CD1c-positive myeloid dendritic cell (primary cell): Measurements from ENCODE around the gene IL25.
A peak's percentile ranks its signal among the peaks of the same experiment; 100 is the strongest.
"Not testable (repeated sequence)": the region's sequence is repeated elsewhere in the genome, so short reads cannot be mapped to it uniquely, and the experiment has no call there.

Source experiments
- DNase-seq: peaks from one replicate; pipeline ENCODE4 v3.0.0-alpha.2; 2016; ENCODE audit errors: extremely low spot score

Gene IL25

DNA sequence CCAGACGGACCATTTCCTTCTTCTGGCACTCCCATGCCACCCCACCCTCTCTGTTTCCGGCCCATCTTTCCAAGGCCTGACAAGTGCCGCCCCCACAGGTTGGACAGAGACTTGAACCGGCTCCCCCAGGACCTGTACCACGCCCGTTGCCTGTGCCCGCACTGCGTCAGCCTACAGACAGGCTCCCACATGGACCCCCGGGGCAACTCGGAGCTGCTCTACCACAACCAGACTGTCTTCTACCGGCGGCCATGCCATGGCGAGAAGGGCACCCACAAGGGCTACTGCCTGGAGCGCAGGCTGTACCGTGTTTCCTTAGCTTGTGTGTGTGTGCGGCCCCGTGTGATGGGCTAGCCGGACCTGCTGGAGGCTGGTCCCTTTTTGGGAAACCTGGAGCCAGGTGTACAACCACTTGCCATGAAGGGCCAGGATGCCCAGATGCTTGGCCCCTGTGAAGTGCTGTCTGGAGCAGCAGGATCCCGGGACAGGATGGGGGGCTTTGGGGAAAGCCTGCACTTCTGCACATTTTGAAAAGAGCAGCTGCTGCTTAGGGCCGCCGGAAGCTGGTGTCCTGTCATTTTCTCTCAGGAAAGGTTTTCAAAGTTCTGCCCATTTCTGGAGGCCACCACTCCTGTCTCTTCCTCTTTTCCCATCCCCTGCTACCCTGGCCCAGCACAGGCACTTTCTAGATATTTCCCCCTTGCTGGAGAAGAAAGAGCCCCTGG is 3.1 kb downstream of the IL25 start:
- no peak for DNase-seq

DNA sequence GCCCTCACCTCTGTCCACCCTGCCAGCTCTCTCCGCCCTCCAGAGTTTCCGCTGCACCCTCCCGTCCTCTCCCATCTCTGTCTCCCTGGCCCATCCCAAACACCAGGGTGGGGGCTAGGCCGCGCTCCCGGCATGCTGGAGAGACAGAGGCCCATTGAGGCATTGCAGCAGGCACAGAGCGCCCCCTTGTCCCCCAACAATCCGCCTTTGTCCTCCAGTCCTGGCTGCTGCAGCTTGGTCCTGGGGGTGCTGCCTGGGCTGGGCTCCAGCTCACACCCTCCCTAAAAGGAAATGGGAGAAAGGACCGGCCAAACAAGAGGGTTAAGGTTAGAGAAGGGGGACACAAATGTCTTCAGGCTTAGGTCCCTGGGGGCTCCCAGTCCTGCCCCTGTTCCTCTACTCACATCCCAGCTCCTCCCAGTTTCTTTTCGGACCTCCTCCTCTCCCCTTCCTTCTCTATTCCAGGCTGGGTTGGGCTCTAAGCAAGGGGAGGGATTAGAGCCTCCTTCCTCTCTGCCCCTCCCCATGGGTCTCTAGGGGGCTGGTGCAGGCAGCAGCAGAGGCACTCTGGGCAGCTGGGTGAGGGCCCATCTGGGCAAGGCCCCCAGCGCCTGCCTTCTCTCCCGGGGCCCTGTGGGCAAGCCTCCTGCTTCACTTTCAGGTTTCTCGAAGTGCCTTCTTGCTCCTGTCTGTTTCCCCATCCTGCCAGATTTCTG is 4.0 kb downstream of the IL25 start, which contains the start of gene CMTM5:
Gene CMTM5 (plus strand): TSS at position 565 of the 716 bp plus-strand sequence. CDS start 206 bp downstream, outside the sequence.
- DNase-seq = no peak

DNA sequence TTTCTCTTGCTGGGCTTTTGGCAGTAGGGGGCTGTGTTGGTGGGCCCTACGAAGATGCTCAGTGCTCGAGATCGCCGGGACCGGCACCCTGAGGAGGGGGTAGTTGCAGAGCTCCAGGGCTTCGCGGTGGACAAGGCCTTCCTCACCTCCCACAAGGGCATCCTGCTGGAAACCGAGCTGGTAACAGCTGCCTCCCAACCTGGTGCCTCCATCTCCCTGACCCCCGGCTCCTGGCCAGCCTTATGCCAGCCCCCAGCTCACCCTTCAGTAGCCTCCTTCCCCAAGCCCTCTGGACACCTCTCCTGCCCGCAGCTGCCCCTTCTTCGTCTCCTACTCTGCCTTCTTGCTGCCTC is 4.6 kb downstream of the IL25 start:
- no peak for DNase-seq

DNA sequence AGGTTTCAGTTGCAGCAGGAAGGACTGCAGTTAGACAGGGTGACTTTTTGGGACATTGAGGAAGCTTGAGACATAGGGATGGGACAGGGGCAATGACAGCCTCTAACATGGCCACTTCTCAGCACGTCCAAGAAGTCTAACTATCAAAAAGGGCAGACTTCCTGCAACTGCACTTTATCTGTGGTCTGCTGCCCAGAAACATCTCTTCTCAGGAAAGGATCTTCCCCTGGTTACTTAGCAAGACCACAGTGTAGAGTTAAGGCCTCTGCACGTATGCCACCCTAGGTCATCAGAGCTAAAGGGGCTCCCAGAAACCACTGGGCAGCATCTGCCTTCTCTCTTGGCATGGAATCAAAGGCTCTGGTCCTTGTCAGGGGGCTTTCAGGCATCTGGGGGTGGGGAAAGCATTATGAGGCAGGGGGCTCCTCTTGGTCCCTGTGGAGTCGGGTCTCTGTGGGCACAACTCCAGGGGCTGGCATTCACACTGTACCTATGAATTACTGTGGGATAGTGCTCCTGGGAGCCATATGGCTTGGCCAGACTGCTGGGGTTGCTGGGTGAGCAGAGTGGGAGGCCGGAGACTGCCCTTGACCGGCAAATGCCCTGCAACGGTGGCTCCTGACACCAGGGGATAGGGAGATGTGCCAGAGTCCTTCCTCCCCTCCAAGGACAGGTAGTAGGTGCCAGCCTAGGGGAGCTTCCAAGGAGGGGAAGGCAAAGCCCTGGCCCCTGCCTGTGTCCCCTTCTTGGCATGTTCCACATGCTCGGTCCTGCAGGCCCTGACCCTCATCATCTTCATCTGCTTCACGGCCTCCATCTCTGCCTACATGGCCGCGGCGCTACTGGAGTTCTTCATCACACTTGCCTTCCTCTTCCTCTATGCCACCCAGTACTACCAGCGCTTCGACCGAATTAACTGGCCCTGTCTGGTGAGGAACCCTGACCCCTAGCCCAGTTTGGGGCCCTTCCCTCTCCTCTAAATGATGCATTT is 5.3 kb downstream of the IL25 start:
- no peak for DNase-seq

DNA sequence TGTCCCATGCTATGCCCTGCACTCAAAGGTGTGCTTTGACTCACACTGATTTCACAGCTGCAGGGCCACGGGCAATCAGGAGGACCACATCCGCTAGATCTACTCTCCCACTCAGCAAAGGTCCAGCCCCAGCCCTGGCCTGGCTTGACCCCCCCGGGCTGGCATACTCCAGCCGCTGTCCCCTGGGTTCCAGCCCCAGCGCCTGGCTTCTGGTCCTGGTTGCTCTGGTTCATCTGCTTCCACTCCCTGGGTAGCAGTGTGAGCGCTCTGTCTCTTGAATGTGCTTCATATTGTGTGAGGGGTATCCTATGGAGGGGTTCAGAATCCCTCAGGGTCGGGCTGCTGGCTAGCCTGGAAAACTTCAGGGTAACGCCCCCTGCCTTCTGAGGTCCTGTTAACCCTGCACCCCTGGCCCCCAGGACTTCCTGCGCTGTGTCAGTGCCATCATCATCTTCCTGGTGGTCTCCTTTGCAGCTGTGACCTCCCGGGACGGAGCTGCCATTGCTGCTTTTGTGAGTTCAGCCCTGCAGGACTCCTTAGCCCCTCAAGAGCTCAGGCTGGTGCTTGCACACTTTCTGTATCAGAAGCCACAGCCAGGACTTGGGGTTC is 6.1 kb downstream of the IL25 start:
- no peak for DNase-seq

DNA sequence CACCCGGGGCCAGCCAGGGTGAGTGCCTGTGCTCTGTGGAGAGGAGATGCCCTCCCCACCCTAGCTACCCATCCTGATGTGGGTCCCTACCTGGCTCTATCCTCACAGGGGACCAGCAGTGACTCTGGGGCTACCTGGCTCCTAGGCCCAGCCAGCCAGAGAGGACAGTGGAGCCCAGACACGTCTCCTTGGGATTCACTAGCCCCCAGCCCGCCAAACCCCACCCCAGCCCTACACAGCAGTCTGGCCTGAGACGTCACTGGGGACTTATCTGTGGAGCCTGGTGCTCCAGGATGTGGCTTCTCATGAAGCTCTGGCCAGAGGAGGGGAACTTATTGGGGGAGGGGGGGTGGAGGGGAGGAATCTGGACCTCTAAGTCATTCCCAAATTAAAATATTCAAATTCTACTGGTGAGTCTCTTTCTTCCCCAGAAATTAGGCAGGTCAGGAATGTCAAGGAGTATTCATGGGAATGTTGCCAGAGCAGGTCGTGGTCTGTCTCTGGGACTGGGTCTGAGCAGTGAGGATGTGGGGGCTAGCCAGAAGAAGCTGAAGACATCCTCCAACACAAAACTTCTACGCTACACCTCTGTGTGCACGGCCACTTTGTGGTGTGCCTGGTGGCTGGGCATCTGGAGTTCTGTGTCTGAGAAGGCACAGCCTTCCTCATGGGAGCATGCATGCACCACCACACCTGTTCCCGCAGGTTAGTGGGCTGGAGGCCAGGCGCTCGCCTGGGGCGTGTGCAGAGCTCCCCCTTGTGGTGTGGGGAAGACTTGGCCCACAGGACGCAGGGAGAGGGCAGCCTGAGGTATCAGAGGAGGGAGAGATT is 7.0 kb downstream of the IL25 start:
- peak; percentile 55 for DNase-seq

DNA sequence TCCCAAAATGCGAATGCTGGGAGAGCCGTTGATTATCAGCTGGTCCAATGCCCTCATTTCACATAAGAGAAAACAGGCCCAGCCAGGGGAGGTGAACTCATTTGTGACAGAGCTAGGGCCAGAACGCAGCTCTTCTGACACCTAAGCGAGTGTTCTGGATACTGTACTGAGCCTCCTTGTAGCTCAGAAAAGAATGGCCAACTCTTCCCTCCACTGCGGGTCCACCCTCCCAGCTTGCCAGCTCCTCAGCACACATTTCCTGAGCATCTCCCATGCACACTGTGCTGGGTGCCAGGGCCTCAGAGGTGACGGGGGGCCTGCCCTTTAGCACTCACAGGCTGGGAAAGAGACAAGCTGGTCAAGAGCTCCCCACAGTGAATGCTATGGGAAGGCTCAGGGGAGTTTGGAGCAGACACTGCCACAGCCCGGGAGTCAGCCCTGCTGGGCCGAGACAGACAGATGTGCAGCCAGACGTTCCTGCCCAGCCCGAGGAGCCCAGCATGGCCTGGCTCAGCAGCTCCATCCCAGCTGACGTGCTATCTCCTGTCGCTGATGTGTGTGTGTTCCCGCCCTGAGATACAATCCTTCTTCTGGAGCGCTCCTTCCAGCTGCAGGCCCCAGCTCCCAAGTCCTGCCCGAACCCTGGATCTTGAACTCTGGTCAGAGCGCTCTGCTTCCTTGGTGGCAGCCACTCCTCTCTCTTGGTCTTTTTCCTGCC is 7.7 kb downstream of the IL25 start:
- DNase-seq = no peak

DNA sequence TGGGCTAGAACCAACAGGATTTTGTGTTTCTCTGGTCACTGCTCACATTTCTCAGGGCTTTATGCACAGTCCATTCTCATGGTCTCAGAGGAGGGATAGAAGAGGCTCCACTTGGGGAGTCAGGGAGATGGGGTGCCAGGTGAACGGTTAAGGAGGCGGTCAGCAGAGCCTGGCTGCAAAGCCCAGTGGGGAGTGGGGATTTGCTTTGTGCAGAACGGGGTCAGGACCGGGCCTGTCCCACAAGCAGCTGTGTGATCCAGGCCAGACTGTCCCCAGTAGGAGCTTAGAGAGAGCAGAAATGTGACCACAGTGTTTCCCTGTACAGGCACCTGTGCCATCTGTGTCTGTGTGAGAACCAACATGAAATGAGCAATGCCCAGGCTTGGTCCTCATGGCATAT is 8.4 kb downstream of the IL25 start:
- DNase-seq = no peak

DNA sequence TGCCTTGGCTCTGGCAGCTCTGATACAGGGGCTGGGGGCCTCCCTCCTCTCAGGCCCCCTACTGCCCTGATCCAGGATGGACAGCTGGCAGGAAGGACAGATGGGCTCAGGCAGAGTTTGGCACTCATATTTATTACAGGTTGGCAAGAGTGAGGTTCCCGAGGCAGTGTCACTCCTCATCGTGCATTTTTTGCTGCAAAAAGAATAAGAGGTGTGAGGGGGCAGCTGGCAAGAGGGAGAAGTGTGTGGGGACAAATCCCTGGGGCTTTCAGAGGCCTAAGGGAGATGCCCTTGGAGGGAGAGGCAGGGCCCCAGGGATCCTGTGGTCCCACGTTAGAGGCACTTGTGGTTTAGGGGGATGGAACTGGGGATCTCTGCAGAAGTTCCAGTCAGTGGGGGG is 9.3 kb downstream of the IL25 start:
- no peak for DNase-seq

DNA sequence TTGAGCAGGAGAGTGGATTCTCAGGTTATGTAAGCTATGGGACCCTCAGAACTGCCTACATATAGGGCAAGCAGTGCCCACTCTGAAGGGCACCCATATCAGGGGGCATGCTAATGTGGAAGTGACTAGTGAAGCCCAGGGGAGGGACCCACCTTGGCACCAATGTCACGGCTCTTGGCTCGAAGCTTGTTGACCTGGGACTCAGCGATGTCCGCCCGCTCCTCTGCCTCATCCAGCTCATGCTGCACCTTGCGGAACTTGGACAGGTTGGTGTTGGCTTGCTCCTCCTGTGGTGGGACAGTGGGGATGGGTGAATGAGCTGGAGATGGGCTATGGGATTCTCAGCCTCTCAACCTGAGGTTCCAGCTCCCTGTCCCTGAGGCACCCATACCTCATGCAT is 9.7 kb downstream of the IL25 start:
- no peak for DNase-seq

DNA sequence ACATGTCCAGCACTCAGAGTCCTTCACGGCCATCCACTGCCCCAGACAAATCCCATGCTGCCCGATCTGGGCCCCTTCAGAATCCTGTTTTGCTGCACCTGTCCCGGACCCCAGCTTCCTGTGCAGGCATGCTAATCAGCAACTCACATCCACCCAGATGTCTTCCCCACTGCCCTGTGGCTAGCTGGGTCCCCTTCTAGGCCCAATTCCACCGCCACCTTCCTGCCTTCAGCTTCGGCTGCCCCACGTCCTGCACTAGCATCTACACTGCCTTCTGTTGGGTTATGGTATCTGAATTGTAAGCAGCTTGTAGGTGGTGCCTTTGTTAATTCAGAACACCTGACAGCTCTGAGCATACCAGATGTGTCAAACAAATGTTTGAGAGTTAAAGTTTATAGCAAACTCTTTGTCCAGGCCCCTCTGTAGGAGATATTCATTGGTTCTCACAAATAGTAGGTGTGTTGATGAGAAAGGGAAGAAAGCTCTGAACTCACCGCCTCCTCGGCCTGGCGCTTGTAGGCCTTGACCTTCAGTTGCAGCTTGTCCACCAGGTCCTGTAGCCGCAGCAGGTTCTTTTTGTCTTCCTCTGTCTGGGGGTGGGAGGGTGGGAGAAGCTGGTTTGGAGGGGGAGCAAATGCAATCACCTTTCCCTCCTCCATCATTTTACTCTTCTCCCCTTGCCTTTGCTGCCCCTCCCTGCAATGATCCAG is 10.3 kb downstream of the IL25 start:
- DNase-seq = no peak

DNA sequence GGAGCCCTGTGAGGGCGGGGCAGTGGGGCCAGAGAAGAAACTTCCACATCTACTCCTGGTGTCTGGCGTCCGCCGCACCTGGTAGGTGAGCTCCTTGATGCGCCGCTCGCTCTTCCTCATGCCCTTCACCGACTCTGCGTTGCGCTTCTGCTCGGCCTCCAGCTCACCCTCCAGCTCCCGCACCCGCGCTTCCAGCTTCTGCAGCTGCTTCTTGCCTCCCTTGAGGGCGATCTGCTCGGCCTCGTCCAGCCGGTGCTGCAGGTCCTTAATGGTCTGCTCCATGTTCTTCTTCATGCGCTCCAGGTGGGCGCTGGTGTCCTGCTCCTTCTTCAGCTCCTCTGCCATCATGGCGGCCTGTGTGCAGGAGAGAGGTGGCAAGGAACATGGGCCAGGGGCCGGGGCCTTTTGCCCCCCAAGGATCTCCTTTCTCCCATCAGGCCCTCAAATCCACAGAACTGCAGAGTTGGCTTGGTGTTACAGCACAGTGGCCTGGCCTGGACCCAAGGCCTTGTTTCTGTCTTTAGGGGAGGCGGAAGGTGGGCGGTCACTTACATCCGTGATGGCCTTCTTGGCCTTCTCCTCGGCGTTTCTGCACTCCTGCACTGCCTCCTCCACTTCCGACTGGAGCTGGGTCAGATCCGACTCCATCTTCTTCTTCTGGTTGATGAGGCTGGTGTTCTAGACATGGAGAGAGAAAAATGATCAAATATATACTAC is 11.9 kb downstream of the IL25 start:
- no peak for DNase-seq

DNA sequence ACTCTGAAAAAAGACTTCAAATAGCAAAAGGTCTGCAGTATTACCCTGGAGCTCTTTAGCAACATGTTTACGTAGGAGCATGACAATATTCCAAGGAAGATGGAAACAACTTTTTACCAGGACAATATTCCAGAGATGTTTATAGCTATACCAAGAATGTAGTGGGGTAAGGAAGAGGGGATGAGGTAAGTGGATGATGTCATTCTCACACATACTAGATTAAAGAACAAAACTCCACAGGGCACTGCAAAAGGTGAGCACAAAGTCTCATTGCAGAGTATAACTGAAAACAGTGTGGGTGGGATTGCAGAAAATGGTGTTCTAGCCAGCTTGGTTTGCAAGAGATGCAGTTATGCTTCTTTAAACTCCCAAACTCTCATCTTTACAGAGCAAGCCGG is 12.6 kb downstream of the IL25 start:
- no peak for DNase-seq

DNA sequence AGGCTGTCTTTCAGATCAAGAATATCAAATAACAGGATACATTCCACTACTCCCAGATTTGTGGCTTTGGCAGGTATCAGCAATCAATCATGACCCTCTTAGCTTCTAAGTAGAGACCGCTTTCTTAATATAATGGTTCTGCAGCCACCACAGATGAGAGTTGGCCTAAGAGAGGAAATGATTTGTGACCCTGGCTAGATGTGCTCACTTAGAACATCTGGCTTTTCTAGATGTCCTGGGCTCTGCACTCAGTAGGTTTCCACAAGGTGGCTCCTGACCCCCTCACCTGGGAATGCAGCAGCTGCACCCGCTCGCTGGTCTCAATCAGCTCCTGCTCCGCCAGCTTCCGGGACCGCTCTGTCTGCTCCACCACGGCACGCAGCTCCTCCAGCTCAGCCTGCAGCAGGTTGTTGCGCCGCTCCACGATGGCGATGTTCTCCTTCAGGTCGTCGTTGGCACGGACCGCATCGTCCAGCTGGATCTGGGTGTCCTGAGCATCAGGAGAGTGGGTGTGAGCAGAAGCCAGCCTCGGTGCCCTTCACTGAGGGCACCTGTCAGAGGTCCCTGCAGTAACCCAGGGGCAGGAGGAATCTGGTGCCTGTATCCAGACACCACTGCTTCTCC is 13.1 kb downstream of the IL25 start:
- DNase-seq = no peak

DNA sequence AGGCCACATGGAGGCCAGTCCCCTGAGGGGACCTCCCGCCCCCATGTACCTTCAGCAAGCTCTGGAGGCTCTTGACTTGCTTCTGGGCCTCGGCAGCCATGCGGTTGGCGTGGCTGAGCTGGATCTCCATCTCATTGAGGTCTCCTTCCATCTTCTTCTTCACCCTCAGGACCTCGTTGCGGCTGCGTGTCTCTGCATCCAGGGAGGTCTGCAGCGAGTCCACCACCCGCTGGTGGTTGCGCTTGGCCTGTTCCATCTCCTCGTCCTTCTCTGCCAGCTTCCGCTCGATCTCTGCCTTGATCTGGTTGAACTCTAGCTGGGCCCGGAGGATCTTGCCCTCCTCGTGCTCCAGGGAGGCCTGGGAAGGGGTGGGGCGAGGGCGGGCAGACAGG is 13.7 kb downstream of the IL25 start:
- not testable (repeated sequence) for DNase-seq

DNA sequence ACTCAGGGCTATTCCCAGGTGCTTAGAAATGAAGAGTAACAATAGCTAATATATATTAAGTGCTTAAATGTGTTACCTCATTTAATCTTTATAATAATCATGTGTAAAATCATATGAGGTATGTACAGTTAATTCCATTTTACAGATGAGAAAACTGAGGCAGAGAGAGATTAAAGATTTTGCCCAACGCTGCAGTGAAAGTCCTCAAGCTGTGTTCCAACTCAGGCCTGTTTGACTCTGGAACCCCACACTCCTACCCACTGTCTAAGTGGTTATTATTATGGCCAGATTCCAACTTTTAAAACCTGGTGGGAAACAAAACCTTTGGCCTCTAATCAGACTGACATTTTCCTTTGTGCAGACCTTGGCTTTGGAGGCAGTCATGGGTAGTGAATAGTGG is 14.4 kb downstream of the IL25 start:
- no peak for DNase-seq

DNA sequence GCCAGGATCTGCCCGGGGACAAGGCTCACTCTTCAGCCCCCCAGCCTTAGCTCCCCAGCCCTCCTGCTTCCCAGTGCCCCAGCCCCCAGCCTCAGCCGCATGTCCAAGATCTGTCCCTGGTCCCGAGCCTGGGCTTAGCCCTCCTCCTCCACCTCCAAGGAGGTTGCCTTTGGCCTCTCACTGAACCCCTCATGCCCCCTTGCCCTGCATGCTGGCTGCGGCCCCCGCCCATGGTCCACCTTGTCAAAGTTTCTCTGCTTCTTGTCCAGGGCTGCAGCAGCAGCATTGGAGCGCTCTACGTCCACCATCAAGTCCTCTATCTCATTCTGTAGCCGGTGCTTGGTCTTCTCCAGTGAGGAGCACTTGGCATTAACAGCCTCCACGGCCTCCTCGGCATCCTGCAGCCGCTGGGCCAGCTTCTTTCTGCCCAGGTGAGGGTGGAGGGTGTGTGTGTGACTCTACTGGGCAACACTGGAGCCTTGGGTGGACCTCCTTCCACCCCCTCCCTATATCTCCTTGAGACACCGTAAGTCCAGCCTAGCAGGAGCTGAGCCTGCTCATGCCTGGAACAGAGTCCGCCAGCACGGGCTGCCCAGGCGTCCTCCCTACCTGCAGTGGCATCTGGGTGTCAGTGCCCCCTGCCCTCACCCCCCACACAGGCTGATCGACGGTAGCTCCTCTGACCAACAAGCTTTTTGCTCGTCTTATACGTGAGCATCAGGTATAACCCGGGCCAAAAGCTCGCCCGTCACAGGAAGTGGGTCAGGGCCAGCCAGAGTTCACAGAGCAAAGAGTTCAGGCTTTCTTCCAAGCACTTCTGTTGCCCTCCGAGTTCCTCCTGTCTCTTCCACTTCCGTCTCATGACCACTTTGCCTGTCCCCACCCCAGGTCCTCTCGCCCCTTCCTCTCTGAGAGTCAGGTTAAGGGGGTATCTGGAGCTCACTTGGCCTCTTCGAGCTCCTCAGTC is 15.6 kb downstream of the IL25 start:
- DNase-seq = no peak
